ENCODE data around the gene POLR1A. TPM values are rescaled to one million over a fixed set of nuclear protein-coding genes. Genes with fewer than 3 reads are reported as not detected.

The POLR1A gene
- total RNA-seq, 2 donors from 2014 or later, result 37.9 to 45.5 TPM

GRCh38 chr2:86069091-86069685 is 36.5 kb downstream of the POLR1A start:
- 81 to 98% methylated on average over 3 to 6 of the region's 8 CpGs for WGBS, 2 experiments (ENCODE audit: insufficient coverage in 1 of 2, insufficient read length in 1 of 2)
- Mint-ChIP-seq H3K27ac (peak overlapping the region; percentile 45), H3K36me3 (ENCODE audit: low read depth) (peaks cover 78% of the 10 kb centered on the region), H3K27me3 (ENCODE audit: insufficient read depth) (no peaks in the 10 kb centered on the region), H3K9me3 (peaks cover 7% of the 10 kb centered on the region), H3K4me3 (no peak overlapping the region), H3K4me1 (no peaks in the 10 kb centered on the region)
- Histone ChIP-seq H3K9ac (ENCODE audit: extremely low read depth, low read length, poor library complexity, severe bottlenecking) (no peak overlapping the region), H3K9me3 (ENCODE audit: control insufficient read depth, low read length) (peaks cover 3% of the 10 kb centered on the region), H3K36me3 (ENCODE audit: control insufficient read depth, insufficient read depth, low read length) (peaks cover 95% of the 10 kb centered on the region), H3K27ac (ENCODE audit: low read depth, low read length) (no peak overlapping the region), H3K4me3 (ENCODE audit: low read length) (no peak overlapping the region), H3K4me1 (ENCODE audit: control insufficient read depth, insufficient read depth, low read length) (no peaks in the 10 kb centered on the region), H3K27me3 (ENCODE audit: control insufficient read depth, insufficient read depth, low read length, poor library complexity, severe bottlenecking) (no peaks in the 10 kb centered on the region)
- no peak for DNase-seq
- TF ChIP-seq CTCF (conservative IDR thresholded peaks at IDR 0.05), result peak; percentile 45

GRCh38 chr2:86068648-86069047 is 37.0 kb downstream of the POLR1A start:
- Mint-ChIP-seq H3K36me3 (ENCODE audit: low read depth) (peaks cover 79% of the 10 kb centered on the region), H3K27ac (no peak overlapping the region), H3K27me3 (ENCODE audit: insufficient read depth) (no peaks in the 10 kb centered on the region), H3K4me1 (no peaks in the 10 kb centered on the region), H3K4me3 (no peak overlapping the region), H3K9me3 (peaks cover 12% of the 10 kb centered on the region)
- Histone ChIP-seq H3K36me3 (ENCODE audit: control insufficient read depth, insufficient read depth, low read length) (peaks cover 95% of the 10 kb centered on the region), H3K9ac (ENCODE audit: extremely low read depth, low read length, poor library complexity, severe bottlenecking) (no peak overlapping the region), H3K9me3 (ENCODE audit: control insufficient read depth, low read length) (peaks cover 9% of the 10 kb centered on the region), H3K27me3 (ENCODE audit: control insufficient read depth, insufficient read depth, low read length, poor library complexity, severe bottlenecking) (no peaks in the 10 kb centered on the region), H3K27ac (ENCODE audit: low read depth, low read length) (no peak overlapping the region), H3K4me3 (ENCODE audit: low read length) (no peak overlapping the region), H3K4me1 (ENCODE audit: control insufficient read depth, insufficient read depth, low read length) (no peaks in the 10 kb centered on the region)
- no peak for TF ChIP-seq CTCF (conservative IDR thresholded peaks at IDR 0.05)
- DNase-seq, result no peak
- WGBS, 2 experiments (ENCODE audit: insufficient coverage in 1 of 2, insufficient read length in 1 of 2), result 95 to 97% methylated on average over 4 to 5 of the region's 5 CpGs

GRCh38 chr2:86068136-86068588 is 37.5 kb downstream of the POLR1A start:
- Mint-ChIP-seq H3K4me3 (no peak overlapping the region), H3K27me3 (ENCODE audit: insufficient read depth) (no peaks in the 10 kb centered on the region), H3K9me3 (peaks cover 12% of the 10 kb centered on the region), H3K4me1 (no peaks in the 10 kb centered on the region), H3K36me3 (ENCODE audit: low read depth) (peaks cover 79% of the 10 kb centered on the region), H3K27ac (no peak overlapping the region)
- Histone ChIP-seq H3K4me3 (ENCODE audit: low read length) (no peak overlapping the region), H3K27ac (ENCODE audit: low read depth, low read length) (no peak overlapping the region), H3K27me3 (ENCODE audit: control insufficient read depth, insufficient read depth, low read length, poor library complexity, severe bottlenecking) (no peaks in the 10 kb centered on the region), H3K9ac (ENCODE audit: extremely low read depth, low read length, poor library complexity, severe bottlenecking) (no peak overlapping the region), H3K4me1 (ENCODE audit: control insufficient read depth, insufficient read depth, low read length) (no peaks in the 10 kb centered on the region), H3K9me3 (ENCODE audit: control insufficient read depth, low read length) (peaks cover 14% of the 10 kb centered on the region), H3K36me3 (ENCODE audit: control insufficient read depth, insufficient read depth, low read length) (peaks cover 95% of the 10 kb centered on the region)
- 80 to 100% methylated on average over 2 to 6 of the region's 7 CpGs for WGBS, 2 experiments (ENCODE audit: insufficient coverage in 1 of 2, insufficient read length in 1 of 2)
- no peak for TF ChIP-seq CTCF (conservative IDR thresholded peaks at IDR 0.05)
- no peak for DNase-seq

Data from endodermal cell (in vitro differentiated cells).